ENCODE results near the gene MAEA.

- no peak for TF ChIP-seq CTCF (IDR thresholded peaks at IDR 0.05; ENCODE audit: low read depth, low read length, missing input control)
- TF ChIP-seq JUND (IDR thresholded peaks at IDR 0.05): no peak
- no peak for TF ChIP-seq YY1 (IDR thresholded peaks at IDR 0.05)
- TF ChIP-seq ATF3 (IDR thresholded peaks at IDR 0.05): no peak
- TF ChIP-seq RAD21 (IDR thresholded peaks at IDR 0.05): no peak
- no peak for TF ChIP-seq MAX (IDR thresholded peaks at IDR 0.05)
- no peak for TF ChIP-seq TAF1 (conservative IDR thresholded peaks at IDR 0.05)
- no peak for TF ChIP-seq GABPA (IDR thresholded peaks at IDR 0.05 in 1 of 2, conservative IDR thresholded peaks at IDR 0.05 in 1 of 2)
- no peak for TF ChIP-seq REST (IDR thresholded peaks at IDR 0.05)
- TF ChIP-seq ZBTB33 (IDR thresholded peaks at IDR 0.05): no peak
- no peak for TF ChIP-seq SP1 (IDR thresholded peaks at IDR 0.05)
Observed at GRCh38 chr4:1291996-1292702, 2.5 kb downstream of the MAEA start.

Measured in liver (tissue), 3 donors.